ENCODE results near the gene ULBP3. TPM values are rescaled to one million over a fixed set of nuclear protein-coding genes. Genes with fewer than 3 reads are reported as not detected.
"Not testable (repeated sequence)": the region's sequence is repeated elsewhere in the genome, so short reads cannot be mapped to it uniquely, and the experiment has no call there.

ULBP3 gene
- total and polyA plus RNA-seq, 9 of the 15 experiments (the other 6 are each of a cell fraction or from before 2014, with no cell fraction given) = 0.25 to 0.33 TPM; not detected in 7

GRCh38 chr6:150015281-150016001 lies 53.5 kb downstream of the ULBP3 start (continued):
- TF ChIP-seq HNRNPLL (IDR thresholded peaks at IDR 0.05; ENCODE audit: low read depth, low read length, poor library complexity, severe bottlenecking) (peak; percentile 47), NBN (IDR thresholded peaks at IDR 0.05; ENCODE audit: low read depth) (0 out of 2 replicates have a peak, but pooled peaks have one; percentile 18)

GRCh38 chr6:150014623-150015280 lies 54.2 kb downstream of the ULBP3 start:
- FAIRE-seq; H3K79me2 ChIP-seq (ENCODE audit: control insufficient read depth, insufficient read depth, low read length); POLR2A ChIA-PET; H3K36me3 ChIP-seq (ENCODE audit: control insufficient read depth, insufficient read depth, low read length); DNase-seq (ENCODE audit: extremely low read depth in 1 of 4, low spot score in 3 of 4); H3K27ac ChIP-seq (ENCODE audit: extremely low read depth, low read depth, low read length); H3K9me3 ChIP-seq (replicated peaks; ENCODE audit: control insufficient read depth, insufficient read depth, low read depth, low read length); H3K9me1 ChIP-seq (ENCODE audit: control insufficient read depth, insufficient read depth, low read length); H4K20me1 ChIP-seq (replicated peaks; ENCODE audit: control insufficient read depth, insufficient read depth, low read length); BruUV-seq (replicated peaks); in situ Hi-C loops (cut with MboI); H3K4me3 ChIP-seq: not testable (repeated sequence)
- intact Hi-C loops (cut with micrococcal nuclease) = loop anchor here (5.0 kb wide), 1 partner anchor 172 kb away; no protein-coding TSS in a partner anchor
- H3K4me1 ChIP-seq (replicated peaks in 1 of 2; ENCODE audit: control insufficient read depth in 2 of 2, insufficient read depth in 2 of 2, low read length in 2 of 2) = peaks cover 18 to 21% of the 10 kb centered on the region in 2 experiments; a peak in 4 of 5 replicates
- WGBS (ENCODE audit: insufficient coverage, low coverage, missing lambda C conversion rate) = 18% methylated on average over 9 of the region's 50 CpGs
- H3K4me2 ChIP-seq (ENCODE audit: insufficient read depth, low read length) = peak overlapping the region; percentile 63; the same call in 1 of the 2 replicates
- CTCF ChIA-PET (ENCODE audit: low intra/inter-chr PET ratio) = interaction anchor here (4.4 kb wide), 1 partner anchor 79 kb away, joined by 70 read pairs; no protein-coding TSS in a partner anchor
- peak overlapping the region in 1 of 2 experiments; percentile 77; a peak in 2 of 4 replicates for H3K9ac ChIP-seq (ENCODE audit: insufficient read depth in 1 of 2, low read depth in 2 of 2, low read length in 2 of 2)
- peak; percentile 9 for ATAC-seq
- peak overlapping the region; percentile 79 for H2AFZ ChIP-seq (ENCODE audit: low read depth, low read length)
- H3K27me3 ChIP-seq (ENCODE audit: control insufficient read depth in 2 of 2, insufficient read depth in 2 of 2, low read length in 2 of 2) = peaks cover 3 to 14% of the 10 kb centered on the region in 2 experiments

GRCh38 chr6:150013785-150014622 lies 54.9 kb downstream of the ULBP3 start:
- ATAC-seq; POLR2A ChIA-PET; in situ Hi-C loops (cut with MboI); H3K9ac ChIP-seq (ENCODE audit: insufficient read depth in 1 of 2, low read depth in 2 of 2, low read length in 2 of 2); H3K4me2 ChIP-seq (ENCODE audit: insufficient read depth, low read length); H3K4me3 ChIP-seq; H3K36me3 ChIP-seq (ENCODE audit: control insufficient read depth, insufficient read depth, low read length); H2AFZ ChIP-seq (ENCODE audit: low read depth, low read length); intact Hi-C loops (cut with micrococcal nuclease); H3K9me1 ChIP-seq (ENCODE audit: control insufficient read depth, insufficient read depth, low read length); H3K79me2 ChIP-seq (ENCODE audit: control insufficient read depth, insufficient read depth, low read length); BruUV-seq (replicated peaks); H3K9me3 ChIP-seq (replicated peaks; ENCODE audit: control insufficient read depth, insufficient read depth, low read depth, low read length); H4K20me1 ChIP-seq (replicated peaks; ENCODE audit: control insufficient read depth, insufficient read depth, low read length); H3K27me3 ChIP-seq (ENCODE audit: control insufficient read depth in 2 of 2, insufficient read depth in 2 of 2, low read length in 2 of 2); DNase-seq (ENCODE audit: extremely low read depth in 1 of 4, low spot score in 3 of 4); H3K27ac ChIP-seq (ENCODE audit: extremely low read depth, low read depth, low read length); FAIRE-seq: not testable (repeated sequence)
- WGBS (ENCODE audit: insufficient coverage, low coverage, missing lambda C conversion rate) = 12% methylated on average over 7 of the region's 24 CpGs
- CTCF ChIA-PET (ENCODE audit: low intra/inter-chr PET ratio) = interaction anchor here (1.9 kb wide), 1 partner anchor 80 kb away, joined by 4 read pairs; no protein-coding TSS in a partner anchor
- H3K4me1 ChIP-seq (replicated peaks in 1 of 2; ENCODE audit: control insufficient read depth in 2 of 2, insufficient read depth in 2 of 2, low read length in 2 of 2) = peaks cover 18 to 21% of the 10 kb centered on the region in 2 experiments; a peak in 4 of 5 replicates
